ENCODE results near the gene MYCT1. TPM values are rescaled to one million over a fixed set of nuclear protein-coding genes. Genes with fewer than 3 reads are reported as not detected.
"Not testable (repeated sequence)": the region's sequence is repeated elsewhere in the genome, so short reads cannot be mapped to it uniquely, and the experiment has no call there.

Gene MYCT1
- total and polyA plus RNA-seq, 2 experiments from 2014 or later: 1.9 to 2.5 TPM

DNA sequence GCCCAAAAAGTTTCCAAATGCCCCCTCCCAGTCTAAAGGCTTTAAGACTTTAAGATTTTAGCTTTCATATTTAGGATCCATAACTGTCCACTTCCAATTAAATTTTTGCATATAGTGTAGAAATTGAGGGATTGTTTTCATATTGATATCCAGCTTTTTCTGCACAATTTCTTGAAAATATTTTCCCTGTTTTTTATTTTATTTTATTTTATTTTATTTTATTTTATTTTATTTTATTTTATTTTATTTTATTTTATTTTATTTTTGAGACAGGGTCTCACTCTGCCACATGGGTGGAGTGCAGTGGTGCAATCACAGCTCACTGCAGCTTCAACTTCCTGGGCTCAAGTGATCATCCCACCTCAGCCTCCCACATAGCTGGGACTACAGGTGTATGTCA lies 6.1 kb downstream of the MYCT1 start:
- H3K36me3 ChIP-seq (ENCODE audit: insufficient read depth); H2AFZ ChIP-seq; H4K20me1 ChIP-seq (replicated peaks; ENCODE audit: insufficient read depth); H3F3A ChIP-seq (replicated peaks; ENCODE audit: low read depth); H3K4me1 Mint-ChIP-seq; H3K9me2 ChIP-seq (ENCODE audit: insufficient read depth); ATAC-seq; H3K27me3 Mint-ChIP-seq (ENCODE audit: insufficient read depth, low read depth, poor library complexity); H3K36me3 Mint-ChIP-seq (ENCODE audit: low read depth); H3K4me2 ChIP-seq; H3K4me3 Mint-ChIP-seq; DNase-seq (ENCODE audit: low spot score); H3K27me3 ChIP-seq (ENCODE audit: insufficient read depth); H3K9me3 Mint-ChIP-seq; H3K79me2 ChIP-seq (replicated peaks; ENCODE audit: insufficient read depth); H3K27ac ChIP-seq (ENCODE audit: low read depth); H3K27ac Mint-ChIP-seq; H3K4me3 ChIP-seq: not testable (repeated sequence)
- H3K4me1 ChIP-seq (ENCODE audit: insufficient read depth): peaks cover 18% of the 10 kb centered on the region

GRCh38 chr6:152705327-152705726 lies 7.6 kb downstream of the MYCT1 start:
- H3K79me2 ChIP-seq (replicated peaks; ENCODE audit: insufficient read depth): no peaks in the 10 kb centered on the region
- H3K36me3 Mint-ChIP-seq (ENCODE audit: low read depth): no peaks in the 10 kb centered on the region
- no peak overlapping the region for H3K27ac ChIP-seq (ENCODE audit: low read depth)
- H2AFZ ChIP-seq: no peak overlapping the region
- H3K4me3 Mint-ChIP-seq: no peak overlapping the region
- TF ChIP-seq JUNB (IDR thresholded peaks at IDR 0.05; ENCODE audit: unreplicated experiment): no peak
- no peak for TF ChIP-seq ETS1 (IDR thresholded peaks at IDR 0.05)
- TF ChIP-seq EZH2 (IDR thresholded peaks at IDR 0.05; ENCODE audit: low read depth, unreplicated experiment): no peak
- no peak for TF ChIP-seq REST (IDR thresholded peaks at IDR 0.05; ENCODE audit: unreplicated experiment)
- TF ChIP-seq POLR2AphosphoS5 (IDR thresholded peaks at IDR 0.05; ENCODE audit: low read depth): no peak
- no peak for TF ChIP-seq ZNF331 (CRISPR knock-in tag; IDR thresholded peaks at IDR 0.05; ENCODE audit: low read depth)
- TF ChIP-seq, protein P1, sequence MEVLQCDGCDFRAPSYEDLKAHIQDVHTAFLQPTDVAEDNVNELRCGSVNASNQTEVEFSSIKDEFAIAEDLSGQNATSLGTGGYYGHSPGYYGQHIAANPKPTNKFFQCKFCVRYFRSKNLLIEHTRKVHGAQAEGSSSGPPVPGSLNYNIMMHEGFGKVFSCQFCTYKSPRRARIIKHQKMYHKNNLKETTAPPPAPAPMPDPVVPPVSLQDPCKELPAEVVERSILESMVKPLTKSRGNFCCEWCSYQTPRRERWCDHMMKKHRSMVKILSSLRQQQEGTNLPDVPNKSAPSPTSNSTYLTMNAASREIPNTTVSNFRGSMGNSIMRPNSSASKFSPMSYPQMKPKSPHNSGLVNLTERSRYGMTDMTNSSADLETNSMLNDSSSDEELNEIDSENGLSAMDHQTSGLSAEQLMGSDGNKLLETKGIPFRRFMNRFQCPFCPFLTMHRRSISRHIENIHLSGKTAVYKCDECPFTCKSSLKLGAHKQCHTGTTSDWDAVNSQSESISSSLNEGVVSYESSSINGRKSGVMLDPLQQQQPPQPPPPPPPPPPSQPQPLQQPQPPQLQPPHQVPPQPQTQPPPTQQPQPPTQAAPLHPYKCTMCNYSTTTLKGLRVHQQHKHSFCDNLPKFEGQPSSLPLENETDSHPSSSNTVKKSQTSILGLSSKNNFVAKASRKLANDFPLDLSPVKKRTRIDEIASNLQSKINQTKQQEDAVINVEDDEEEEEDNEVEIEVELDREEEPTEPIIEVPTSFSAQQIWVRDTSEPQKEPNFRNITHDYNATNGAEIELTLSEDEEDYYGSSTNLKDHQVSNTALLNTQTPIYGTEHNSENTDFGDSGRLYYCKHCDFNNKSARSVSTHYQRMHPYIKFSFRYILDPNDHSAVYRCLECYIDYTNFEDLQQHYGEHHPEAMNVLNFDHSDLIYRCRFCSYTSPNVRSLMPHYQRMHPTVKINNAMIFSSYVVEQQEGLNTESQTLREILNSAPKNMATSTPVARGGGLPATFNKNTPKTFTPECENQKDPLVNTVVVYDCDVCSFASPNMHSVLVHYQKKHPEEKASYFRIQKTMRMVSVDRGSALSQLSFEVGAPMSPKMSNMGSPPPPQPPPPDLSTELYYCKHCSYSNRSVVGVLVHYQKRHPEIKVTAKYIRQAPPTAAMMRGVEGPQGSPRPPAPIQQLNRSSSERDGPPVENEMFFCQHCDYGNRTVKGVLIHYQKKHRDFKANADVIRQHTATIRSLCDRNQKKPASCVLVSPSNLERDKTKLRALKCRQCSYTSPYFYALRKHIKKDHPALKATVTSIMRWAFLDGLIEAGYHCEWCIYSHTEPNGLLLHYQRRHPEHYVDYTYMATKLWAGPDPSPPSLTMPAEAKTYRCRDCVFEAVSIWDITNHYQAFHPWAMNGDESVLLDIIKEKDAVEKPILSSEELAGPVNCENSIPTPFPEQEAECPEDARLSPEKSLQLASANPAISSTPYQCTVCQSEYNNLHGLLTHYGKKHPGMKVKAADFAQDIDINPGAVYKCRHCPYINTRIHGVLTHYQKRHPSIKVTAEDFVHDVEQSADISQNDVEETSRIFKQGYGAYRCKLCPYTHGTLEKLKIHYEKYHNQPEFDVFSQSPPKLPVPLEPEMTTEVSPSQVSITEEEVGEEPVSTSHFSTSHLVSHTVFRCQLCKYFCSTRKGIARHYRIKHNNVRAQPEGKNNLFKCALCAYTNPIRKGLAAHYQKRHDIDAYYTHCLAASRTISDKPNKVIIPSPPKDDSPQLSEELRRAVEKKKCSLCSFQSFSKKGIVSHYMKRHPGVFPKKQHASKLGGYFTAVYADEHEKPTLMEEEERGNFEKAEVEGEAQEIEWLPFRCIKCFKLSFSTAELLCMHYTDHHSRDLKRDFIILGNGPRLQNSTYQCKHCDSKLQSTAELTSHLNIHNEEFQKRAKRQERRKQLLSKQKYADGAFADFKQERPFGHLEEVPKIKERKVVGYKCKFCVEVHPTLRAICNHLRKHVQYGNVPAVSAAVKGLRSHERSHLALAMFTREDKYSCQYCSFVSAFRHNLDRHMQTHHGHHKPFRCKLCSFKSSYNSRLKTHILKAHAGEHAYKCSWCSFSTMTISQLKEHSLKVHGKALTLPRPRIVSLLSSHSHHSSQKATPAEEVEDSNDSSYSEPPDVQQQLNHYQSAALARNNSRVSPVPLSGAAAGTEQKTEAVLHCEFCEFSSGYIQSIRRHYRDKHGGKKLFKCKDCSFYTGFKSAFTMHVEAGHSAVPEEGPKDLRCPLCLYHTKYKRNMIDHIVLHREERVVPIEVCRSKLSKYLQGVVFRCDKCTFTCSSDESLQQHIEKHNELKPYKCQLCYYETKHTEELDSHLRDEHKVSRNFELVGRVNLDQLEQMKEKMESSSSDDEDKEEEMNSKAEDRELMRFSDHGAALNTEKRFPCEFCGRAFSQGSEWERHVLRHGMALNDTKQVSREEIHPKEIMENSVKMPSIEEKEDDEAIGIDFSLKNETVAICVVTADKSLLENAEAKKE (CRISPR knock-in tag; IDR thresholded peaks at IDR 0.05): no peak
- TF ChIP-seq CREB1 (CRISPR knock-in tag; IDR thresholded peaks at IDR 0.05; ENCODE audit: low read depth): no peak
- TF ChIP-seq ZNF114 (CRISPR knock-in tag; IDR thresholded peaks at IDR 0.05): no peak
- TF ChIP-seq, protein P2, sequence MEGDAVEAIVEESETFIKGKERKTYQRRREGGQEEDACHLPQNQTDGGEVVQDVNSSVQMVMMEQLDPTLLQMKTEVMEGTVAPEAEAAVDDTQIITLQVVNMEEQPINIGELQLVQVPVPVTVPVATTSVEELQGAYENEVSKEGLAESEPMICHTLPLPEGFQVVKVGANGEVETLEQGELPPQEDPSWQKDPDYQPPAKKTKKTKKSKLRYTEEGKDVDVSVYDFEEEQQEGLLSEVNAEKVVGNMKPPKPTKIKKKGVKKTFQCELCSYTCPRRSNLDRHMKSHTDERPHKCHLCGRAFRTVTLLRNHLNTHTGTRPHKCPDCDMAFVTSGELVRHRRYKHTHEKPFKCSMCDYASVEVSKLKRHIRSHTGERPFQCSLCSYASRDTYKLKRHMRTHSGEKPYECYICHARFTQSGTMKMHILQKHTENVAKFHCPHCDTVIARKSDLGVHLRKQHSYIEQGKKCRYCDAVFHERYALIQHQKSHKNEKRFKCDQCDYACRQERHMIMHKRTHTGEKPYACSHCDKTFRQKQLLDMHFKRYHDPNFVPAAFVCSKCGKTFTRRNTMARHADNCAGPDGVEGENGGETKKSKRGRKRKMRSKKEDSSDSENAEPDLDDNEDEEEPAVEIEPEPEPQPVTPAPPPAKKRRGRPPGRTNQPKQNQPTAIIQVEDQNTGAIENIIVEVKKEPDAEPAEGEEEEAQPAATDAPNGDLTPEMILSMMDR (conservative IDR thresholded peaks at IDR 0.05; ENCODE audit: low read depth in 2 of 2): no peak
- H3K4me1 Mint-ChIP-seq: peaks cover 9% of the 10 kb centered on the region
- no peaks in the 10 kb centered on the region for H4K20me1 ChIP-seq (replicated peaks; ENCODE audit: insufficient read depth)
- H3K36me3 ChIP-seq (ENCODE audit: insufficient read depth): no peaks in the 10 kb centered on the region
- H3K4me2 ChIP-seq: no peak overlapping the region
- H3K27ac Mint-ChIP-seq: no peak overlapping the region
- no peak overlapping the region for H3K4me3 ChIP-seq
- peaks cover 1% of the 10 kb centered on the region for H3K27me3 Mint-ChIP-seq (ENCODE audit: insufficient read depth, low read depth, poor library complexity)
- peaks cover 3% of the 10 kb centered on the region; the same call in 1 of the 3 replicates for H3K9me3 Mint-ChIP-seq
- H3K9me2 ChIP-seq (ENCODE audit: insufficient read depth): no peaks in the 10 kb centered on the region
- H3F3A ChIP-seq (replicated peaks; ENCODE audit: low read depth): no peaks in the 10 kb centered on the region
- H3K4me1 ChIP-seq (ENCODE audit: insufficient read depth): peaks cover 15% of the 10 kb centered on the region
- no peaks in the 10 kb centered on the region for H3K27me3 ChIP-seq (ENCODE audit: insufficient read depth)
- ATAC-seq: no peak
- DNase-seq (ENCODE audit: low spot score): no peak
